Breast epithelium (tissue), 3 donors: Measurements from ENCODE around the gene ANKS1A.

Source experiments
- POLR2A ChIP-seq: fragments of 450-650 bp; IDR thresholded peaks from one replicate; pipeline ENCODE4 v1.6.1; 2016; ENCODE audit warnings: antibody characterized with exemption, mild to moderate bottlenecking, moderate library complexity
- POLR2AphosphoS5 ChIP-seq, 3 donors: sonication (generic); formaldehyde crosslinking; IDR thresholded peaks; one replicate each; pipeline ENCODE4 v1.6.1; 2017; ENCODE audit warnings: antibody characterized with exemption in 3 of 3
- TF ChIP-seq, protein P1 (sequence below), 3 donors: fragments of 450-650 bp; IDR thresholded peaks; one replicate each; pipeline ENCODE4 v1.5.1; 2016 to 2017; ENCODE audit warnings: antibody characterized with exemption in 3 of 3, mild to moderate bottlenecking in 3 of 3, moderate library complexity in 3 of 3

DNA sequence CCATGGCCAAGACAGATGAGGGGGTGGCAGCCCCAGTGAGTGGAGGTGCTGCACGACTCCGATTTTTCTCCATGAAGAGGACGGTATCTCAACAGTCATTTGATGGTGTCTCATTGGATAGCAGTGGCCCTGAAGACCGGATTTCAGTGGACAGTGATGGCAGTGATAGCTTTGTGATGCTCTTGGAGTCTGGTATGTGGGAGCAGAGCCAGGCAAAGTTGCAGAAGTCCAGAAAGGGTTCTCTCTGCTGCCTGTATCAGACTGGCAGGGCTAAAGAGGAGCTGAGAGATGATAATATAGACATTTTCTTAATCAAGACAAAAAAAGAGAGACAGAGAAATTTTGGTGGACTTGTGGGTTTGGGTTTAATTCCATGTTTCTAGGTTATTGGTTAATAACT is 25.0 kb upstream of the ANKS1A start:
- TF ChIP-seq, protein P1, sequence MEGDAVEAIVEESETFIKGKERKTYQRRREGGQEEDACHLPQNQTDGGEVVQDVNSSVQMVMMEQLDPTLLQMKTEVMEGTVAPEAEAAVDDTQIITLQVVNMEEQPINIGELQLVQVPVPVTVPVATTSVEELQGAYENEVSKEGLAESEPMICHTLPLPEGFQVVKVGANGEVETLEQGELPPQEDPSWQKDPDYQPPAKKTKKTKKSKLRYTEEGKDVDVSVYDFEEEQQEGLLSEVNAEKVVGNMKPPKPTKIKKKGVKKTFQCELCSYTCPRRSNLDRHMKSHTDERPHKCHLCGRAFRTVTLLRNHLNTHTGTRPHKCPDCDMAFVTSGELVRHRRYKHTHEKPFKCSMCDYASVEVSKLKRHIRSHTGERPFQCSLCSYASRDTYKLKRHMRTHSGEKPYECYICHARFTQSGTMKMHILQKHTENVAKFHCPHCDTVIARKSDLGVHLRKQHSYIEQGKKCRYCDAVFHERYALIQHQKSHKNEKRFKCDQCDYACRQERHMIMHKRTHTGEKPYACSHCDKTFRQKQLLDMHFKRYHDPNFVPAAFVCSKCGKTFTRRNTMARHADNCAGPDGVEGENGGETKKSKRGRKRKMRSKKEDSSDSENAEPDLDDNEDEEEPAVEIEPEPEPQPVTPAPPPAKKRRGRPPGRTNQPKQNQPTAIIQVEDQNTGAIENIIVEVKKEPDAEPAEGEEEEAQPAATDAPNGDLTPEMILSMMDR (IDR thresholded peaks at IDR 0.05) = no peak
- TF ChIP-seq POLR2AphosphoS5 (IDR thresholded peaks at IDR 0.05) = no peak
- no peak for TF ChIP-seq POLR2A
